GM12801 (cell line): Measurements from ENCODE around the gene MADD.

Experiments used
- CTCF ChIP-seq: IDR thresholded peaks from one replicate; pipeline ENCODE4 v1.5.1; 2011; ENCODE audit warnings: control low read depth; ENCODE audit not compliant: insufficient read length; ENCODE audit errors: extremely low read depth

Gene MADD

GRCh38 chr11:47378010-47378835, 108.3 kb downstream of the MADD start, which contains the start of gene SPI1:
Gene SPI1, minus strand, starts transcription at chr11:47378547. Its CDS starts 194 bp downstream, at chr11:47378353.
- TF ChIP-seq CTCF = no peak

DNA sequence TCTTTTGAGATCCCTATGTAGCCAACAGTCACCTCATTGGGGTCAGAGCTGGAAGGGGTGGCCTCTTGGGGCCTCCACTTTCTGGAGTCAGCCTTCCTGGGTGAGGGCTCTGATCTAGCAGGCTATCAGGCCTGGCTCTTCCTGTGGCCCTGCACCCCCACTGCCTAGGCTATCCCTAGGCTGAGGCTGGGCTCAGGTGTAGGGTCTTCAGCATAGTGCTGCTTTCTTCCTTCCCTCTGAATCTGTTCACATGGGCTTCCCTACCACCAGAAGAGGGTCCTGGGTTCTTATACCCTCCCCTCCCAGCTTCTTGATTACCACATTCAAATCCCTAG, 108.9 kb downstream of the MADD start:
- no peak for TF ChIP-seq CTCF

GRCh38 chr11:47379317-47379716, 109.4 kb downstream of the MADD start:
- no peak for TF ChIP-seq CTCF
